ENCODE measurements around the gene EFEMP2.

Gene EFEMP2

GRCh38 chr11:65817835-65818680, 54.5 kb downstream of the EFEMP2 start:
- DNase-seq, result peak; percentile 73

- DNase-seq, result no peak
Observed at GRCh38 chr11:65817312-65817834, 55.2 kb downstream of the EFEMP2 start.

- DNase-seq, result no peak
Observed at GRCh38 chr11:65816696-65817095, 55.9 kb downstream of the EFEMP2 start.
